Transverse colon (tissue), 4 donors: ENCODE results near the gene CD52. TPM values are rescaled to one million over a fixed set of nuclear protein-coding genes. Genes with fewer than 3 reads are reported as not detected.
"Not testable (repeated sequence)": the region's sequence is repeated elsewhere in the genome, so short reads cannot be mapped to it uniquely, and the experiment has no call there.

Experiments
- DNase-seq: peaks from one replicate; pipeline ENCODE4 v3.0.0-alpha.2; 2019
- H3K27ac ChIP-seq, 4 donors: fragments of 200-600 bp; sonication (generic); 2 replicates each; pipeline ENCODE4 v1.5.1; 2016 to 2018; ENCODE audit warnings: inconsistent platforms in 4 of 4
- H3K27me3 ChIP-seq: fragments of 200-600 bp; sonication (generic); 2 replicates; pipeline ENCODE4 v1.5.1; 2017; ENCODE audit warnings: inconsistent platforms
- H3K36me3 ChIP-seq, 4 donors: fragments of 200-600 bp; sonication (generic); 2 replicates each; pipeline ENCODE4 v1.5.1; 2017 to 2019; ENCODE audit warnings: inconsistent platforms in 4 of 4
- H3K4me1 ChIP-seq, 4 donors: fragments of 200-600 bp; sonication (generic); 2 replicates each; pipeline ENCODE4 v1.5.1; 2017 to 2020; ENCODE audit warnings: inconsistent platforms in 4 of 4
- H3K4me3 ChIP-seq, 4 donors: fragments of 200-600 bp; sonication (generic); 1 replicate in 1 of 4; 2 replicates in 3 of 4; pipeline versions ENCODE4 v1.5.1 to v1.6.1; 2017 to 2019; ENCODE audit warnings: inconsistent platforms in 4 of 4
- H3K9me3 ChIP-seq, 2 donors: fragments of 200-600 bp; sonication (generic); 2 replicates each; pipeline ENCODE4 v1.5.1; 2017 to 2019; ENCODE audit warnings: inconsistent platforms in 2 of 2
- EP300 ChIP-seq: sonication (generic); formaldehyde crosslinking; IDR thresholded peaks from one replicate; pipeline ENCODE4 v1.6.1; 2017; ENCODE audit warnings: antibody characterized with exemption, low read depth
- POLR2A ChIP-seq: fragments of 450-650 bp; IDR thresholded peaks from one replicate; pipeline ENCODE4 v1.6.1; 2016; ENCODE audit warnings: antibody characterized with exemption, mild to moderate bottlenecking, moderate library complexity
- POLR2AphosphoS5 ChIP-seq, 3 donors: sonication (generic); formaldehyde crosslinking; IDR thresholded peaks; one replicate each; pipeline ENCODE4 v1.6.1; 2016; ENCODE audit warnings: antibody characterized with exemption in 3 of 3
- WGBS, 2 donors: methylation state at CpG; one replicate each; pipeline ENCODE4 v1.1.5; 2018; ENCODE audit warnings: low coverage in 1 of 2; 5-methylcytosine and 5-hydroxymethylcytosine counted together
- in situ Hi-C, 4 donors: fragments of 200-750 bp; cut with MboI; loops; one replicate each; pipeline versions ENCODE4 v1.15.0 to v1.15.1; 2017; ENCODE audit warnings: low sequenced_read_pairs in 3 of 4, low pct_ligation_motif_present in 1 of 4, low pct_unique_long_range_greater_than_20kb in 1 of 4
- intact Hi-C: fragments of 100-400 bp; cut with DNase I; formaldehyde crosslinking; loops from one replicate; pipeline ENCODE4 v1.15.1; 2023; ENCODE audit warnings: low total_unique reads
- total RNA-seq, 4 donors: library from RNA; depleted of rRNA; stranded (reverse); fragments of >200 nt; gene quantifications; one replicate each; pipeline ENCODE4 v1.1.0, GENCODE V29; 2016
- TF ChIP-seq, protein P1 (sequence below), 5 experiments: fragments of 200-600 bp in 3 of 5; fragments of 450-650 bp in 2 of 5; sonication (generic) in 3 of 5; IDR thresholded peaks; 1 replicate in 2 of 5; 2 replicates in 3 of 5; pipeline ENCODE4 v1.5.1; 2016 to 2017; ENCODE audit warnings: antibody characterized with exemption in 5 of 5, inconsistent platforms in 3 of 5, mild to moderate bottlenecking in 2 of 5, moderate library complexity in 1 of 5

The CD52 gene
- total RNA-seq, 4 donors from 2014 or later, result 5.3 to 56.1 (median 21.1) TPM; not detected in 1

DNA sequence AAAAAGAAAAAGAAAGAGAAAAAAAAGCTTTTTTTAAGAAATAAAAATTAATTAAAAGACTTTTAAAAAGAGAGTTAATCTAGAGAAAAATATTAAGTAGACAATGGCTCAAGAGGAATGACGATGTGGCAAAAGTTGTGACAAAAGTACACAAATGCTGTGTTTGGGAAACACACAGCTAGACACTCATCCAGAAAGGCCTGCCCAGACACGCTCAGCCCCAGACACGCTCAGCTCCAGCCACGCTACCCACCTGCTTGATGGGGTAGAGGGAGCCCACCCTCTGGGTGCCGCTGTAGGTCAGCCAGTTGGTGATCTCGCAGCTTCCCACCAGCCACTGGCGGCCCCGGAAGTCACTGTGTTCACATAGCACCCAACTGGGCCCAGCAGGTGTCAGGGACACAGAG is 10.2 kb downstream of the CD52 start:
- 63 to 84% methylated on average over 1 to 8 of the region's 8 CpGs for WGBS, 2 donors
- DNase-seq, result no peak
- no peaks in the 10 kb centered on the region for H3K4me1 ChIP-seq
- intact Hi-C loops, result no loop called here
- in situ Hi-C loops, result loop anchor here in 3 of 4 donors (5.0 to 10.0 kb wide), 2 partner anchors 53 to 56 kb away; no protein-coding TSS in a partner anchor
- peaks cover 17% of the 10 kb centered on the region for H3K27me3 ChIP-seq
- H3K4me3 ChIP-seq, result no peak overlapping the region
- H3K27ac ChIP-seq, result no peak overlapping the region
- TF ChIP-seq POLR2A (no peak), EP300 (no peak), POLR2AphosphoS5 (IDR thresholded peaks at IDR 0.05) (no peak)
- TF ChIP-seq, protein P1, sequence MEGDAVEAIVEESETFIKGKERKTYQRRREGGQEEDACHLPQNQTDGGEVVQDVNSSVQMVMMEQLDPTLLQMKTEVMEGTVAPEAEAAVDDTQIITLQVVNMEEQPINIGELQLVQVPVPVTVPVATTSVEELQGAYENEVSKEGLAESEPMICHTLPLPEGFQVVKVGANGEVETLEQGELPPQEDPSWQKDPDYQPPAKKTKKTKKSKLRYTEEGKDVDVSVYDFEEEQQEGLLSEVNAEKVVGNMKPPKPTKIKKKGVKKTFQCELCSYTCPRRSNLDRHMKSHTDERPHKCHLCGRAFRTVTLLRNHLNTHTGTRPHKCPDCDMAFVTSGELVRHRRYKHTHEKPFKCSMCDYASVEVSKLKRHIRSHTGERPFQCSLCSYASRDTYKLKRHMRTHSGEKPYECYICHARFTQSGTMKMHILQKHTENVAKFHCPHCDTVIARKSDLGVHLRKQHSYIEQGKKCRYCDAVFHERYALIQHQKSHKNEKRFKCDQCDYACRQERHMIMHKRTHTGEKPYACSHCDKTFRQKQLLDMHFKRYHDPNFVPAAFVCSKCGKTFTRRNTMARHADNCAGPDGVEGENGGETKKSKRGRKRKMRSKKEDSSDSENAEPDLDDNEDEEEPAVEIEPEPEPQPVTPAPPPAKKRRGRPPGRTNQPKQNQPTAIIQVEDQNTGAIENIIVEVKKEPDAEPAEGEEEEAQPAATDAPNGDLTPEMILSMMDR (IDR thresholded peaks at IDR 0.05), result no peak
- H3K36me3 ChIP-seq, result no peaks in the 10 kb centered on the region
- no peaks in the 10 kb centered on the region for H3K9me3 ChIP-seq

DNA sequence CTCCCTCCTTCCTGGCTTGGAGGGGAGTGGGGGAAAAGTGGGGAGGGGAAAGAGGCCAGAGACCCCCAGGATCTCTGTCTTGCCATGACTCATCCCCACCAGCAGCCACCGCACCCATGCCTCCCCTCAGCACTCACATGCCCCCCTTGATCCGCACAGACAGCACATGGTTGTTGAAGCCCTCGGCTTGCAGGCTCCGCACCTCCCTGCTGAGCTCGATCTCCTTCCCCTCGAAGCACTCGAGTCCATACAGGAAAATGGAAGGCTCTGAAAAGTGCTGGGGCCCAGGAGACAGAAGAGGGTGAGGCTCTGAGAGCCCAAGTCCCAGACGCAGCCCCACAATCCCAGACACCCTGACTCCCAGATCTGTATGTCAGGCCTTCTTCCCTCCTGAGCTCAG is 10.8 kb downstream of the CD52 start:
- in situ Hi-C loops, result loop anchor here in 3 of 4 donors (5.0 to 10.0 kb wide), 2 partner anchors 54 to 56 kb away; no protein-coding TSS in a partner anchor

DNA sequence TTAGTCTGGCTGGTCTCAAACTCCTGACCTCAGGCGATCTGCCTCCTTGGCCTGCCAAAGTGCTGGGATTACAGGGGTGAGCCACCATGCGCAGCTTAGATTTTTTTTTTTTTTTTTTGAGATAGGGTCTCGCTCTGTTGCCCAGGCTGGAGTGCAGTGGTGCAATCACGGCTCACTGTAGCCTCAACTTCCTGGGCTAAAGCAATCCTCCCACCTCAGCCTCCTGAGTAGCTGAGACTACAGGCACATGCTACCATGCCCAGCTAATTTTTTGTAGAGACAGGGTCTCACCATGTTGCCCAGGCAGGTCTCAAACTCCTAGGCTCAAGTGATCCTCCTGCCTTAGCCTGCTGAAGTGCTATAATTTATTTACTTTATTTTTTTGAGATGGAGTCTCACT is 11.6 kb downstream of the CD52 start:
- H3K4me1 ChIP-seq, H3K27ac ChIP-seq, DNase-seq, H3K9me3 ChIP-seq, intact Hi-C loops, H3K36me3 ChIP-seq, H3K4me3 ChIP-seq: not testable (repeated sequence)
- H3K27me3 ChIP-seq, result peaks cover 31% of the 10 kb centered on the region
- in situ Hi-C loops, result loop anchor here in 3 of 4 donors (5.0 to 10.0 kb wide), 2 partner anchors 55 to 57 kb away; no protein-coding TSS in a partner anchor
- 43 to 100% methylated on average over 1 to 4 of the region's 4 CpGs for WGBS, 2 donors

More for the DNA sequence above, 10.8 kb downstream of the CD52 start:
- Histone ChIP-seq H3K36me3 (no peaks in the 10 kb centered on the region), H3K9me3 (no peaks in the 10 kb centered on the region), H3K27me3 (peaks cover 23% of the 10 kb centered on the region), H3K4me1 (no peaks in the 10 kb centered on the region), H3K4me3 (no peak overlapping the region), H3K27ac (no peak overlapping the region)
- 75 to 77% methylated on average over 5 to 8 of the region's 8 CpGs for WGBS, 2 donors
- DNase-seq, result no peak
- intact Hi-C loops, result no loop called here
- TF ChIP-seq POLR2AphosphoS5 (IDR thresholded peaks at IDR 0.05) (no peak), EP300 (no peak), POLR2A (no peak)
- TF ChIP-seq, protein P1 (IDR thresholded peaks at IDR 0.05), result no peak

DNA sequence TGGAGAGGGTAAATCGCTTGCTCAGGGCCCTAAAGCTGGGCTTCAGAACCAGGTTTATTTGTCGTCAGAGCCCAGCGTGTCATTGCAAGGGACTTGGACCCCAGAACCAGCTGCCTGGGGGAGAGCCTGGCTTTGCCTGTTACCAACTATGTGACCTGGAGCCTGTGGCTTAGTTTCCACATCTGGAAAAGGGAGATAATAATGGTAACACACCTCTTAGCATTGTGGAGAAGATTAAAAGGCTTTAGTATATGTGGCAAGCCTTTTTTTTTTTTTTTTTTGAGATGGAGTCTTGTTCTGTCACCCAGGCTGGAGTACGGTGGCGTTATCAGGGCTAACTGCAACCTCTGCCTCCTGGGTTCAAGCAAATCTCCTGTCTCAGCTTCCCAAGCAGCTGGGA is 12.5 kb downstream of the CD52 start:
- no peaks in the 10 kb centered on the region for H3K9me3 ChIP-seq
- in situ Hi-C loops, result no loop called here
- H3K27me3 ChIP-seq, result peaks cover 40% of the 10 kb centered on the region
- no peaks in the 10 kb centered on the region for H3K36me3 ChIP-seq
- TF ChIP-seq, protein P1 (IDR thresholded peaks at IDR 0.05), result no peak
- TF ChIP-seq POLR2A (no peak), POLR2AphosphoS5 (IDR thresholded peaks at IDR 0.05) (no peak), EP300 (no peak)
- no peak overlapping the region for H3K4me3 ChIP-seq
- no peak for DNase-seq
- H3K4me1 ChIP-seq, result peaks cover 0 to 3% (median 0%) of the 10 kb centered on the region in 4 donors
- H3K27ac ChIP-seq, result no peak overlapping the region
- intact Hi-C loops, result no loop called here
- 77 to 84% methylated on average over 2 to 5 of the region's 5 CpGs for WGBS, 2 donors

DNA sequence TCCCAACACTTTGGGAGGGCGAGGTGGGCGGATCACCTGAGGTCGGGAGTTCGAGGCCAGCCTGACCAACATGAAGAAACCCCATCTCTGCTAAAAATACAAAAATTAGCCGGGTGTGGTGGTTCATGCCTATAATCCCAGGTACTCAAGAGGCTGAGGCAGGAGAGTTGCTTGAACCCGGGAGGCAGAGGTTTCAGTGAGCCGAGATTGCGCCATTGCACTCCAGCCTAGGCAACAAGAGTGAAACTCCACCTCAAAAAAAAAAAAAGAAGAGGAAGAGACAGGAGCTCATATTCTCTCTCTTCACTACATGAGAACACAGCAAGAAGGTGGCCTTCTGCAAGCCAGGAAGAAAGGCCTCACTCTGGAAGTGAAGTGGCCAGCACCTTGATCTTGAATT is 15.6 kb downstream of the CD52 start:
- H3K4me3 ChIP-seq, intact Hi-C loops, H3K27ac ChIP-seq, in situ Hi-C loops, H3K9me3 ChIP-seq, DNase-seq, H3K36me3 ChIP-seq: not testable (repeated sequence)
- Histone ChIP-seq H3K27me3 (peaks cover 53% of the 10 kb centered on the region), H3K4me1 (peaks cover 0 to 21% (median 11%) of the 10 kb centered on the region in 4 donors)
- 95% methylated on average over 8 of the region's 8 CpGs; no CpG with 5 or more reads in 1 of the 2 donors for WGBS, 2 donors
